K562 (cell line): ENCODE results near the gene ATCAY. TPM values are rescaled to one million over a fixed set of nuclear protein-coding genes. Genes with fewer than 3 reads are reported as not detected.

Source experiments
- ATAC-seq: fragments of 200-7000 bp; cut with Tn5 transposase; 3 replicates; pipeline ENCODE4 v1.9.1; 2020; ENCODE audit warnings: moderate library complexity
- BruUV-seq: library from RNA; stranded (reverse); fragments of 400-500 nt; replicated peaks from 2 replicates; lab custom pipeline; 2021; lab: Mats Ljungman, UMichigan
- CTCF ChIA-PET: fragments of 300-600 bp; formaldehyde crosslinking; extraction: SDS; loops from one replicate; lab custom pipeline; 2021; ENCODE audit warnings: low intra/inter-chr PET ratio; lab: Yijun Ruan, JAX
- POLR2A ChIA-PET: fragments of 300-600, 350-650 bp; sonication (Branson Sonifier 250); formaldehyde crosslinking; extraction: SDS; loops from one replicate; lab custom pipeline; 2021; ENCODE audit warnings: antibody characterized with exemption, inconsistent platforms; lab: Yijun Ruan, JAX
- DNase-seq, 4 experiments: peaks; one replicate each; pipeline versions ENCODE4 v3.0.0 to v3.0.0-alpha.2; 2011 to 2018; ENCODE audit warnings: low spot score in 3 of 4, mixed read lengths in 3 of 4; ENCODE audit errors: extremely low read depth in 1 of 4
- FAIRE-seq: peaks from 2 replicates; lab custom pipeline; 2011; peaks lifted over from hg19 to GRCh38; lab: Jason Lieb, UNC
- H2AFZ ChIP-seq: 2 replicates; pipeline ENCODE4 v1.6.0; 2011; ENCODE audit warnings: low read depth, low read length, control low read depth, inconsistent platforms
- H3K27ac ChIP-seq: fragments of 200-600 bp; 3 replicates; pipeline ENCODE4 v1.8.0; 2011; ENCODE audit warnings: low read depth, mild to moderate bottlenecking, control low read depth, inconsistent platforms, low read length, moderate library complexity, mixed read lengths; ENCODE audit errors: extremely low read depth
- H3K27me3 ChIP-seq, 2 experiments: fragments of 300-600 bp in 1 of 2; 2 replicates in 1 of 2; 3 replicates in 1 of 2; pipeline versions ENCODE4 v1.6.0 to v1.8.0; 2011; ENCODE audit warnings: inconsistent platforms in 2 of 2, low read length in 2 of 2, mild to moderate bottlenecking in 1 of 2, mixed read lengths in 1 of 2, moderate library complexity in 1 of 2; ENCODE audit not compliant: control insufficient read depth in 2 of 2, insufficient read depth in 2 of 2
- H3K36me3 ChIP-seq: fragments of 300-600 bp; 3 replicates; pipeline ENCODE4 v1.8.0; 2011; ENCODE audit warnings: mild to moderate bottlenecking, low read length, inconsistent platforms; ENCODE audit not compliant: control insufficient read depth, insufficient read depth
- H3K4me1 ChIP-seq, 2 experiments: fragments of 200-600 bp in 1 of 2; replicated peaks in 1 of 2; 2 replicates in 1 of 2; 3 replicates in 1 of 2; pipeline versions ENCODE4 v1.5.1 to v1.8.0; 2011; ENCODE audit warnings: inconsistent platforms in 2 of 2, low read length in 2 of 2, mild to moderate bottlenecking in 1 of 2, mixed read lengths in 1 of 2, moderate library complexity in 1 of 2; ENCODE audit not compliant: control insufficient read depth in 2 of 2, insufficient read depth in 2 of 2
- H3K4me2 ChIP-seq: 2 replicates; pipeline ENCODE4 v1.6.1; 2011; ENCODE audit warnings: low read length, control low read depth, inconsistent platforms, mixed read lengths; ENCODE audit not compliant: insufficient read depth
- H3K4me3 ChIP-seq: fragments of 200-600 bp; sonication (generic), shearing (Covaris generic); 2 replicates; pipeline ENCODE4 v1.5.1; 2016; ENCODE audit warnings: control low read depth, inconsistent platforms
- H3K79me2 ChIP-seq: fragments of 200-600 bp; 3 replicates; pipeline ENCODE4 v1.8.0; 2011; ENCODE audit warnings: low read length, inconsistent platforms; ENCODE audit not compliant: control insufficient read depth, insufficient read depth
- H3K9ac ChIP-seq, 2 experiments: 2 replicates each; pipeline versions ENCODE4 v1.6.0 to v1.6.1; 2011; ENCODE audit warnings: low read depth in 2 of 2, low read length in 2 of 2, control low read depth in 1 of 2, inconsistent platforms in 1 of 2, mild to moderate bottlenecking in 1 of 2, mixed read lengths in 1 of 2; ENCODE audit not compliant: insufficient read depth in 1 of 2
- H3K9me1 ChIP-seq: one replicate; pipeline ENCODE4 v1.6.0; 2011; ENCODE audit warnings: inconsistent platforms, mild to moderate bottlenecking, low read length, moderate library complexity; ENCODE audit not compliant: control insufficient read depth, insufficient read depth
- H3K9me3 ChIP-seq: replicated peaks from 2 replicates; pipeline ENCODE4 v1.5.1; 2011; ENCODE audit warnings: low read depth, low read length, inconsistent platforms; ENCODE audit not compliant: control insufficient read depth, insufficient read depth
- H4K20me1 ChIP-seq: replicated peaks from 2 replicates; pipeline ENCODE4 v1.6.1; 2011; ENCODE audit warnings: low read length, inconsistent platforms, mixed read lengths; ENCODE audit not compliant: control insufficient read depth, insufficient read depth
- DDX20 ChIP-seq: fragments of 450-650 bp; IDR thresholded peaks from 2 replicates; pipeline ENCODE4 v1.6.1; 2016; ENCODE audit warnings: missing genetic modification characterization, low read depth, mild to moderate bottlenecking, missing compliant biosample characterization, moderate library complexity
- EGR1 ChIP-seq: fragments of 450-650 bp; conservative IDR thresholded peaks from 2 replicates; pipeline ENCODE4 v1.6.1; 2017; ENCODE audit warnings: mild to moderate bottlenecking
- POLR2G ChIP-seq: fragments of 200-400 bp; formaldehyde crosslinking; IDR thresholded peaks from 2 replicates; pipeline ENCODE4 v1.6.1; 2017; ENCODE audit warnings: low read depth, mild to moderate bottlenecking, antibody characterized with exemption, low read length, moderate library complexity
- RBFOX2 ChIP-seq: fragments of 200-400 bp; formaldehyde crosslinking; IDR thresholded peaks from 2 replicates; pipeline ENCODE4 v1.6.1; 2017; ENCODE audit warnings: low read depth, mild to moderate bottlenecking, low read length, moderate library complexity
- THRB ChIP-seq: fragments of 450-650 bp; formaldehyde crosslinking; conservative IDR thresholded peaks from 2 replicates; pipeline ENCODE4 v1.4.0; 2022; ENCODE audit warnings: mild to moderate bottlenecking, missing genetic modification characterization
- ZC3H8 ChIP-seq: fragments of 450-650 bp; IDR thresholded peaks from 2 replicates; pipeline ENCODE4 v1.6.1; 2017
- WGBS: fragments of 100-300 bp; shearing (Covaris generic); methylation state at CpG from one replicate; pipeline ENCODE4 v1.1.6; 2016; ENCODE audit warnings: low coverage, mixed read lengths; ENCODE audit not compliant: insufficient coverage; ENCODE audit errors: missing lambda C conversion rate; 5-methylcytosine and 5-hydroxymethylcytosine counted together
- in situ Hi-C: fragments of 300-500 bp; cut with MboI; formaldehyde crosslinking; loops from 4 replicates; pipeline ENCODE4 v1.15.0; 2018; ENCODE audit warnings: inconsistent platforms, mixed read lengths
- intact Hi-C: fragments of 100-400 bp; cut with micrococcal nuclease; formaldehyde crosslinking; loops from 2 replicates; pipeline ENCODE4 v1.14.2; 2022
- polyA plus RNA-seq, 8 experiments: library from polyadenylated mRNA; depleted of rRNA in 4 of 8; stranded (reverse) in 5 of 8; unstranded in 3 of 8; fragments of >200 nt; fragmentation: Nextera tagmentation in 2 of 8; fragmentation: Illumina TruSeq in 1 of 8; extraction: Ambion mirVana in 2 of 8; extraction: Trizol in 1 of 8; gene quantifications; 2 replicates each; pipeline versions ENCODE4 v1.2.1 to v1.2.3, GENCODE V29; 2011 to 2014; ENCODE audit warnings: inconsistent platforms in 1 of 8, missing spikeins in 1 of 8
- total RNA-seq, 7 experiments: library from RNA; depleted of rRNA in 6 of 7; stranded (reverse); fragments of >200 nt in 6 of 7; fragmentation: Illumina TruSeq in 2 of 7; extraction: Trizol in 2 of 7; gene quantifications; 2 replicates each; pipeline versions ENCODE4 v1.2.1 to v1.2.3, GENCODE V29; 2011 to 2021; ENCODE audit warnings: low replicate concordance in 1 of 7

The ATCAY gene
- total and polyA plus RNA-seq, 9 of the 15 experiments (the other 6 are each of a cell fraction or from before 2014, with no cell fraction given): not detected

GRCh38 chr19:3964256-3965194, 84.0 kb downstream of the ATCAY start:
- 96% methylated on average over 23 of the region's 60 CpGs for WGBS
- H3K79me2 ChIP-seq: peaks cover 24% of the 10 kb centered on the region
- H4K20me1 ChIP-seq: peaks cover 2% of the 10 kb centered on the region
- ChIA-PET CTCF (no interaction called here), POLR2A (interaction anchor here (0.5 kb wide), 2 partner anchors 21 to 910 kb away, joined by 3 read pairs; partner anchors contain the start of gene EEF2)
- intact Hi-C loops: no loop called here
- no peak for FAIRE-seq
- in situ Hi-C loops: no loop called here
- no peaks in the 10 kb centered on the region for H3K9me3 ChIP-seq
- no peak overlapping the region for H2AFZ ChIP-seq
- peak in 1 of 4 experiments; percentile 28 for DNase-seq
- no peak overlapping the region for H3K4me3 ChIP-seq
- peaks cover 85% of the 10 kb centered on the region; the same call in 2 of the 3 replicates for H3K36me3 ChIP-seq
- TF ChIP-seq ZC3H8 (no peak), POLR2G (0 out of 2 replicates have a peak, but pooled peaks have one; percentile 18), THRB (CRISPR knock-in tag) (no peak), RBFOX2 (peak; percentile 33; the same call in 1 of the 2 replicates), EGR1 (0 out of 2 replicates have a peak, but pooled peaks have one; percentile 27), DDX20 (no peak)
- H3K9ac ChIP-seq: no peak overlapping the region
- no peaks in the 10 kb centered on the region for H3K27me3 ChIP-seq
- no TSS peak for BruUV-seq
- no peak overlapping the region for H3K27ac ChIP-seq
- ATAC-seq: no peak
- H3K4me1 ChIP-seq: peaks cover 9 to 23% of the 10 kb centered on the region in 2 experiments
- no peaks in the 10 kb centered on the region for H3K9me1 ChIP-seq
- no peak overlapping the region for H3K4me2 ChIP-seq
